Hematopoietic multipotent progenitor cell treated with erythropoietin and hydrocortisone succinate and interleukin-3 and kit ligand, for 8 days (in vitro differentiated cells): ENCODE measurements around the gene DAZ4.
"Not testable (repeated sequence)": the region's sequence is repeated elsewhere in the genome, so short reads cannot be mapped to it uniquely, and the experiment has no call there.

Source experiments
- DNase-seq: peaks from one replicate; pipeline ENCODE4 v3.0.0-alpha.2; 2015

The DAZ4 gene, protein sequence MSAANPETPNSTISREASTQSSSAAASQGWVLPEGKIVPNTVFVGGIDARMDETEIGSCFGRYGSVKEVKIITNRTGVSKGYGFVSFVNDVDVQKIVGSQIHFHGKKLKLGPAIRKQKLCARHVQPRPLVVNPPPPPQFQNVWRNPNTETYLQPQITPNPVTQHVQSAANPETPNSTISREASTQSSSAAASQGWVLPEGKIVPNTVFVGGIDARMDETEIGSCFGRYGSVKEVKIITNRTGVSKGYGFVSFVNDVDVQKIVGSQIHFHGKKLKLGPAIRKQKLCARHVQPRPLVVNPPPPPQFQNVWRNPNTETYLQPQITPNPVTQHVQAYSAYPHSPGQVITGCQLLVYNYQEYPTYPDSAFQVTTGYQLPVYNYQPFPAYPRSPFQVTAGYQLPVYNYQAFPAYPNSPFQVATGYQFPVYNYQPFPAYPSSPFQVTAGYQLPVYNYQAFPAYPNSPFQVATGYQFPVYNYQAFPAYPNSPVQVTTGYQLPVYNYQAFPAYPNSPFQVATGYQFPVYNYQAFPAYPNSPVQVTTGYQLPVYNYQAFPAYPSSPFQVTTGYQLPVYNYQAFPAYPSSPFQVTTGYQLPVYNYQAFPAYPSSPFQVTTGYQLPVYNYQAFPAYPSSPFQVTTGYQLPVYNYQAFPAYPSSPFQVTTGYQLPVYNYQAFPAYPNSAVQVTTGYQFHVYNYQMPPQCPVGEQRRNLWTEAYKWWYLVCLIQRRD

DNA sequence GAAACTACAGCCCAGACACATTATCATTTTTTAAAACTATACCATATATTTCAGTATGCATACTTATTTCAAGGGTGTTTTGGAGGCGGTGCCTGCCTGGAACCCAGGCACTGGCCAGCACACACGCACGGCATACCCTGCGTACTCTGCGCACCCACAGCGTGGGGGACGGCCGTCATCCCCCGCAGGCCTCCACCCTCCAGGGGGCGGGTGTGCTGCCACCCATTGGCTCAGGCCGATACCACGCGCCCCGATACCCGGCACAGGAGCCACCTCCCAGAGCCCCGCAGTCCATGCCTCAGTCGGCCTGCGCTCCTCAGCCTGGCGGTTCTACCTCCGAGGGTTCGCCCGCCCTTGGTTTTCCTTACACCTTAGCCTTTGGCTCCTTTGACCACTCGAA, at the start of gene DAZ4:
Gene DAZ4, plus strand, starts transcription at position 301 of the 400 bp plus-strand sequence. CDS start 208 bp downstream, outside the sequence.
- DNase-seq, result not testable (repeated sequence)

DNA sequence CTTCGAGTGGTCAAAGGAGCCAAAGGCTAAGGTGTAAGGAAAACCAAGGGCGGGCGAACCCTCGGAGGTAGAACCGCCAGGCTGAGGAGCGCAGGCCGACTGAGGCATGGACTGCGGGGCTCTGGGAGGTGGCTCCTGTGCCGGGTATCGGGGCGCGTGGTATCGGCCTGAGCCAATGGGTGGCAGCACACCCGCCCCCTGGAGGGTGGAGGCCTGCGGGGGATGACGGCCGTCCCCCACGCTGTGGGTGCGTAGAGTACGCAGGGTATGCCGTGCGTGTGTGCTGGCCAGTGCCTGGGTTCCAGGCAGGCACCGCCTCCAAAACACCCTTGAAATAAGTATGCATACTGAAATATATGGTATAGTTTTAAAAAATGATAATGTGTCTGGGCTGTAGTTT, 20.4 kb upstream of the DAZ4 start, which contains the start of gene DAZ3:
Gene DAZ3, minus strand, starts transcription at position 101 of the 400 bp plus-strand sequence. CDS start 208 bp downstream, outside the sequence.
- DNase-seq, result not testable (repeated sequence)

DNA sequence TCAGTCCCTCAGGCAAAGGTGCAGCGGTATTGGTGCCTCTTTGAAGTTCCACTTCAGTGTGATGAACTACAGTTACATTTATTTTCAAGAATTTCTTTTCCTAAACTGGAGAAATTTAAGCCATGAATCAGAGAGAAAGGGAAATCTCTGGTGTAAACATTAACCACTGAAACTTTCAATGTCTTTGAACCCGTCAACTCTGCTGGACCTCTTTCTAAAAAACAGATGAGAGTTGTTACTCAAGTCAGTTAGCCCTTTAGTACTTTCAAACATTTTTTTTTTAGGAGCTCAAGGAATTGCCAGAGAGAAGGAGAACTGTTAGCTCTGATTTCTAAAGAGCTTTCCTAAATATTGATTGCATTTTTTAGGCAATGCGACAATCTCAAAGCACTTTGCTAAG, 11.9 kb upstream of the DAZ4 start:
- not testable (repeated sequence) for DNase-seq

DNA sequence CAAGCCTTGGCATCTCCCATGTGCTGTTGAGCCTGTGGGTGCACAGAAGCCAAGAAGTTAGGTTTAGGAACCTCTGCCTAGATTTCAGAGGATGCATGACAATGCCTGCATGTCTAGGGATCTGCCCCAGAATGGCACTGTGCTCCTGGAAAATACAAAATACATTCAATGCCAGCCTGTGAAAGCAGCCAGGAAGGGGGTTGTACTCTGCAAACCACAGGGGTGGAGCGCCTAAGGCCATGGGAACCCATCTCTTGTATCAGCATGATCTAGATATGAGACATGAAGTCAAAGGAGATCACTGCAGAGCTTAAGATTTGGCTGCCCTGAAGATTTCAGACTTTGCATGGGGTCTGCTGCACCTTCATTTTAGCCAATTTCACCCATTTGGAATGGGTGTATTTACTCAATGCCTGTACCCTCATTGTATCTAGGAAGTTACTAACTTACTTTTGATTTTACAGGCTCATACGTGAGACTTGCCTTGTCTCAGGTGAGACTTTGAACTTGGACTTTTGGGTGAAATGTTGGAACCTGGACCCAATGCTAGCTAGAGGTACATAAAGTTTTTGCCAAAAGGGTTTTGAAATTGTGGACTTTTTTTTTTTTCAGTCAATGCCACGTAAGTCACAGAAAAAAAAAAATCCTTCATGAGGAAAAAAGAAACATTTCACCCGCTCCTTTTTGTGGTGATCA, 9.4 kb upstream of the DAZ4 start:
- DNase-seq, result not testable (repeated sequence)

DNA sequence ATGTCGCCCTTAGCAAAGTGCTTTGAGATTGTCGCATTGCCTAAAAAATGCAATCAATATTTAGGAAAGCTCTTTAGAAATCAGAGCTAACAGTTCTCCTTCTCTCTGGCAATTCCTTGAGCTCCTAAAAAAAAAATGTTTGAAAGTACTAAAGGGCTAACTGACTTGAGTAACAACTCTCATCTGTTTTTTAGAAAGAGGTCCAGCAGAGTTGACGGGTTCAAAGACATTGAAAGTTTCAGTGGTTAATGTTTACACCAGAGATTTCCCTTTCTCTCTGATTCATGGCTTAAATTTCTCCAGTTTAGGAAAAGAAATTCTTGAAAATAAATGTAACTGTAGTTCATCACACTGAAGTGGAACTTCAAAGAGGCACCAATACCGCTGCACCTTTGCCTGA, 8.7 kb upstream of the DAZ4 start:
- DNase-seq, result not testable (repeated sequence)
